Myocyte (in vitro differentiated cells): ENCODE results near the gene CLDN4. TPM values are rescaled to one million over a fixed set of nuclear protein-coding genes. Genes with fewer than 3 reads are reported as not detected.
"Not testable (repeated sequence)": the region's sequence is repeated elsewhere in the genome, so short reads cannot be mapped to it uniquely, and the experiment has no call there.

Experiments used
- DNase-seq: peaks from one replicate; pipeline ENCODE4 v3.0.0-alpha.2; 2012; ENCODE audit warnings: low read depth
- polyA plus RNA-seq: library from polyadenylated mRNA; unstranded; fragments of >200 nt; gene quantifications from one replicate; pipeline ENCODE4 v1.2.1, GENCODE V29; 2012; ENCODE audit warnings: missing spikeins
- total RNA-seq: library from RNA; depleted of rRNA; stranded (reverse); fragments of >200 nt; gene quantifications from 2 replicates; pipeline ENCODE4 v1.2.3, GENCODE V29; 2014

The CLDN4 gene
- not detected in 2 replicates for total RNA-seq
- polyA plus RNA-seq: 0.55 TPM

GRCh38 chr7:73830681-73831583 lies at the start of gene CLDN4:
CLDN4 (plus strand) TSS chr7:73830996; CDS start chr7:73831202, 206 bp downstream.
- peak; percentile 17 for DNase-seq

- no peak for DNase-seq
Measured at GRCh38 chr7:73786588-73786987, 44.2 kb upstream of the CLDN4 start.

GRCh38 chr7:73787786-73788048 lies 43.1 kb upstream of the CLDN4 start:
- not testable (repeated sequence) for DNase-seq

- DNase-seq: no peak
Measured at GRCh38 chr7:73789051-73789450, 41.7 kb upstream of the CLDN4 start.

- DNase-seq: not testable (repeated sequence)
Measured at GRCh38 chr7:73791170-73791690, 39.6 kb upstream of the CLDN4 start.

- not testable (repeated sequence) for DNase-seq
Measured at GRCh38 chr7:73795188-73795587, 35.6 kb upstream of the CLDN4 start.

- DNase-seq: not testable (repeated sequence)
Measured at GRCh38 chr7:73796656-73797055, 34.1 kb upstream of the CLDN4 start.

GRCh38 chr7:73797176-73797575 lies 33.6 kb upstream of the CLDN4 start:
- not testable (repeated sequence) for DNase-seq

- no peak for DNase-seq
Measured at GRCh38 chr7:73799282-73800141, 31.3 kb upstream of the CLDN4 start.

- no peak for DNase-seq
Measured at GRCh38 chr7:73801577-73801976, 29.2 kb upstream of the CLDN4 start.

- no peak for DNase-seq
Measured at GRCh38 chr7:73802459-73802858, 28.3 kb upstream of the CLDN4 start.

GRCh38 chr7:73809467-73809951 lies 21.3 kb upstream of the CLDN4 start:
- DNase-seq: no peak

GRCh38 chr7:73810998-73811360 lies 19.8 kb upstream of the CLDN4 start:
- DNase-seq: no peak

- DNase-seq: peak; percentile 60
Measured at GRCh38 chr7:73811760-73812168, 19.0 kb upstream of the CLDN4 start.

- no peak for DNase-seq
Measured at GRCh38 chr7:73812996-73813395, 17.8 kb upstream of the CLDN4 start.

GRCh38 chr7:73815436-73815835 lies 15.4 kb upstream of the CLDN4 start:
- no peak for DNase-seq

GRCh38 chr7:73817121-73817520 lies 13.7 kb upstream of the CLDN4 start:
- DNase-seq: no peak

- DNase-seq: no peak
Measured at GRCh38 chr7:73820013-73820412, 10.8 kb upstream of the CLDN4 start.

- not testable (repeated sequence) for DNase-seq
Measured at GRCh38 chr7:73821597-73822285, 9.1 kb upstream of the CLDN4 start.

GRCh38 chr7:73822319-73823173 lies 8.2 kb upstream of the CLDN4 start:
- peak; percentile 97 for DNase-seq
